ENCODE measurements around the gene FAT1.
A peak's percentile ranks its signal among the peaks of the same experiment; 100 is the strongest.

Gene FAT1

GRCh38 chr4:186749611-186750281 lies 26.1 kb upstream of the FAT1 start:
- DNase-seq, result no peak

- no peak for DNase-seq
These were observed 22.9 kb upstream of the FAT1 start for GRCh38 chr4:186746581-186746980.

- no peak for DNase-seq
These were observed 19.6 kb upstream of the FAT1 start for GRCh38 chr4:186743261-186743660.

GRCh38 chr4:186740822-186741221 lies 17.2 kb upstream of the FAT1 start:
- DNase-seq, result no peak

- no peak for DNase-seq
These were observed 16.3 kb upstream of the FAT1 start for GRCh38 chr4:186739802-186740434.

GRCh38 chr4:186739317-186739716 lies 15.7 kb upstream of the FAT1 start:
- DNase-seq, result no peak

- DNase-seq, result no peak
These were observed 14.8 kb upstream of the FAT1 start for GRCh38 chr4:186738421-186738820.

- DNase-seq, result no peak
These were observed 13.8 kb upstream of the FAT1 start for GRCh38 chr4:186737427-186737826.

- no peak for DNase-seq
These were observed 12.8 kb upstream of the FAT1 start for GRCh38 chr4:186736466-186736865.

- no peak for DNase-seq
These were observed 10.6 kb upstream of the FAT1 start for GRCh38 chr4:186734251-186734650.

GRCh38 chr4:186733778-186734177 lies 10.1 kb upstream of the FAT1 start:
- no peak for DNase-seq

GRCh38 chr4:186730621-186731020 lies 7.0 kb upstream of the FAT1 start:
- DNase-seq, result no peak

- DNase-seq, result no peak
These were observed 6.2 kb upstream of the FAT1 start for GRCh38 chr4:186729856-186730255.

GRCh38 chr4:186728631-186729271 lies 5.1 kb upstream of the FAT1 start:
- DNase-seq, result no peak

GRCh38 chr4:186727977-186728519 lies 4.4 kb upstream of the FAT1 start:
- DNase-seq, result no peak

GRCh38 chr4:186727169-186727976 lies 3.7 kb upstream of the FAT1 start:
- no peak for DNase-seq

- no peak for DNase-seq
These were observed 2.9 kb upstream of the FAT1 start for GRCh38 chr4:186726426-186727168.

GRCh38 chr4:186725469-186726425 lies 2.1 kb upstream of the FAT1 start:
- peak; percentile 25 for DNase-seq

GRCh38 chr4:186724864-186725468 lies 1.3 kb upstream of the FAT1 start:
- no peak for DNase-seq

- no peak for DNase-seq
These were observed 605 bp upstream of the FAT1 start for GRCh38 chr4:186724058-186724863.

All from stimulated activated CD4-positive, alpha-beta T cell treated with anti-CD3 and anti-CD28 coated beads, Interleukin-1b, Interleukin-23, amount 100 ng/mL, for 48 hours (primary cell).